Stimulated activated effector memory CD8-positive, alpha-beta T cell treated with anti-CD3 and anti-CD28 coated beads, Interleukin-12 subunit alpha, Interleukin-12 subunit beta, amount 100 ng/mL, for 72 hours (primary cell): Measurements from ENCODE around the gene PCED1B.

Source experiments
- ATAC-seq: fragments of 150-1000 bp; cut with Tn5 transposase; 2 replicates; pipeline ENCODE4 v1.10.0; 2021
- DNase-seq, 2 donors: peaks; one replicate each; pipeline ENCODE4 v3.0.0; 2021 to 2022; ENCODE audit warnings: low spot score in 2 of 2
- H3K27ac Mint-ChIP-seq: one replicate; pipeline ENCODE4 v1.8.0; 2022; ENCODE audit warnings: mild to moderate bottlenecking, mixed read lengths
- H3K36me3 Mint-ChIP-seq: one replicate; pipeline ENCODE4 v1.8.0; 2022; ENCODE audit warnings: mild to moderate bottlenecking, mixed read lengths
- H3K4me1 Mint-ChIP-seq: one replicate; pipeline ENCODE4 v1.8.0; 2022; ENCODE audit warnings: mixed read lengths
- H3K4me3 Mint-ChIP-seq: one replicate; pipeline ENCODE4 v1.8.0; 2022; ENCODE audit warnings: mild to moderate bottlenecking, mixed read lengths
- H3K9me3 Mint-ChIP-seq: one replicate; pipeline ENCODE4 v1.8.0; 2022; ENCODE audit warnings: mixed read lengths

PCED1B gene

GRCh38 chr12:47223031-47223847, 143.8 kb downstream of the PCED1B start:
- ATAC-seq (peak; percentile 33), DNase-seq (no peak)
- Mint-ChIP-seq H3K27ac (peak overlapping the region; percentile 93), H3K4me3 (peak overlapping the region; percentile 71), H3K9me3 (no peaks in the 10 kb centered on the region), H3K36me3 (peaks cover 100% of the 10 kb centered on the region), H3K4me1 (peaks cover 56% of the 10 kb centered on the region)

GRCh38 chr12:47223848-47224213, 144.4 kb downstream of the PCED1B start:
- DNase-seq, result peak in 1 of 2 donors; percentile 29
- Mint-ChIP-seq H3K36me3 (peaks cover 100% of the 10 kb centered on the region), H3K9me3 (no peaks in the 10 kb centered on the region), H3K4me3 (peak overlapping the region; percentile 71), H3K27ac (peak overlapping the region; percentile 93), H3K4me1 (peaks cover 54% of the 10 kb centered on the region)
- ATAC-seq, result no peak

DNA sequence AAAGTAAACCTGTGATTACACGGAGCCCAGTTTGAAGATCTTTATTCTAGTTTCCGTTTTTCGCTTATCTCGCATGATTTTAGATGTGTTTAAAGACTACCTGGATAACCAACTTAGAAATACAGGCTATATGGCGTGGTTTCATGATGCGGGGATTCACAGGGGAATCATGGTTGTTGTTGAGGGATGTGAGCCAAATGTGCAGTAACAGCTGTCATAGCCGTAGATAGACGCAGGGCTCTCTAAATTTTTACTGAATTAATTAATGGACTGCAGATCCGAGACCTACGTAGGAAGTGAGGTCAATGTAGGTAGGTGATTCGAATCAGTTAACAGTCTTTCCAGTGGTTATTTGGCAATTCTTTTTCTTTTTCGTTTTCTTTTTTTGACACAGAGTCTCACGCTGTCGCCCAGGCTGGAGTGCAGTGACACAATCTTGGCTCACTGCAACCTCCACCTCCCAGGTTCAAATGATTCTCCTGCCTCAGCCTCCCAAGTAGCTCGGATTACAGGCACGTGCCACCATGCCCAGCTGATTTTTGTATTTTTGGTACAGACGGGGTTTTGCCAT, 145.2 kb downstream of the PCED1B start:
- no peak for ATAC-seq
- peak overlapping the region; percentile 71 for H3K4me3 Mint-ChIP-seq

DNA sequence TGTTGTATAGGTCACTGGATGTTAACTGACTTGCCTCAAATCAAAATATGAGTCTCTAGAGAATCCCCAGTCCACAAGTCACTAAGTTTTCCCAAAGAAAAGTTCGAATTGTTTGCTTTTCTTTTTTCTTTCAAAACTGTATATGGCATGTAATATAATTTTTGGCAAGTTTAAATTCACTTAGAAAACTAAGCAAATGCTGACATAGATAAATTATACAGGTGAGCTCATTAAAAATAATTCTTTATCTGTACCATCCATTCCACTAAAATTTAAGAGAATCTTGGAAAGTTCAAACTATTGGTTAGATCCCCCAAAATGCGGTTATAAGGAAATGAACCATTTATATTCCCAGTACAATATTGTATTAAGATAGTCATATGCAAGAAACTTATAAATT, 145.9 kb downstream of the PCED1B start:
- Mint-ChIP-seq H3K4me3 (peak overlapping the region; percentile 71), H3K9me3 (no peaks in the 10 kb centered on the region), H3K4me1 (peaks cover 51% of the 10 kb centered on the region), H3K27ac (peak overlapping the region; percentile 93), H3K36me3 (peaks cover 100% of the 10 kb centered on the region)
- no peak for DNase-seq
- ATAC-seq, result no peak

More for the DNA sequence above, 145.2 kb downstream of the PCED1B start:
- no peak for DNase-seq
- peaks cover 100% of the 10 kb centered on the region for H3K36me3 Mint-ChIP-seq
- H3K4me1 Mint-ChIP-seq, result peaks cover 54% of the 10 kb centered on the region
- peak overlapping the region; percentile 93 for H3K27ac Mint-ChIP-seq
- H3K9me3 Mint-ChIP-seq, result no peaks in the 10 kb centered on the region

- no peak overlapping the region for H3K4me3 Mint-ChIP-seq
- peaks cover 51% of the 10 kb centered on the region for H3K4me1 Mint-ChIP-seq
- peaks cover 100% of the 10 kb centered on the region for H3K36me3 Mint-ChIP-seq
- DNase-seq, result no peak
- no peaks in the 10 kb centered on the region for H3K9me3 Mint-ChIP-seq
- no peak overlapping the region for H3K27ac Mint-ChIP-seq
- no peak for ATAC-seq
Observed at GRCh38 chr12:47226199-47226598, 146.8 kb downstream of the PCED1B start.

GRCh38 chr12:47228802-47229201, 149.4 kb downstream of the PCED1B start:
- DNase-seq (no peak), ATAC-seq (no peak)
- peaks cover 37% of the 10 kb centered on the region for H3K4me1 Mint-ChIP-seq
- no peak overlapping the region for H3K4me3 Mint-ChIP-seq
- peaks cover 100% of the 10 kb centered on the region for H3K36me3 Mint-ChIP-seq
- no peak overlapping the region for H3K27ac Mint-ChIP-seq
- H3K9me3 Mint-ChIP-seq, result no peaks in the 10 kb centered on the region

GRCh38 chr12:47231456-47231855, 152.0 kb downstream of the PCED1B start:
- Mint-ChIP-seq H3K9me3 (peaks cover 2% of the 10 kb centered on the region), H3K4me1 (peaks cover 32% of the 10 kb centered on the region), H3K4me3 (no peak overlapping the region), H3K36me3 (peaks cover 100% of the 10 kb centered on the region), H3K27ac (no peak overlapping the region)
- DNase-seq, result no peak
- no peak for ATAC-seq

DNA sequence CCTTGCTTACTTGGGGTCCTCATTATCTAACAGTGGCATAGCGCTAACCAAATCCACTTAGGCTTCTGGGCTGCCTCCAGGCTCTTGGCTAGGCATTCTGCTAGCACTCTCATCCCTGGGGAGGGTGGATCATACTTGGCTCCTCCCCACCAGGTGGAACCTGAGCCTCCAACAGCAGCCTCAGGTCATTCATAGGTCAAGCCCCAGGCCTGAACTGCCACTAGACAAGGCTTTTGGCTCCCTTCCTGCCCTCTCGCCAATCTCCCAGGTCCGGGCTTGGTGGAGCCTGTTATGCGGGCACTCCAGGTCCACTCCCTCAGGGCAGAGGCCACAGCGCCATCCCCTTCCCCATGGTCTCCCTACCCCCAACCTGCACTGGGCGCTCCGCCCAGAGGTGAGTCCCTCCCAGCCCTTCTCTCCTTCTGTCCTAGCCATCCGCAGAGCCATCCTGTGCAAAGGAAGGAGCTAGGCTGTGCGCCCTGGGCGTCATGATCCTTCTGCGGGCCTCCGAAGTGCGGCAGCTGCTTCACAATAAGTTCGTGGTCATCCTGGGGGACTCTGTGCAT, 155.2 kb downstream of the PCED1B start:
- no peak overlapping the region for H3K27ac Mint-ChIP-seq
- peaks cover 3% of the 10 kb centered on the region for H3K9me3 Mint-ChIP-seq
- no peak for ATAC-seq
- H3K4me3 Mint-ChIP-seq, result no peak overlapping the region
- H3K4me1 Mint-ChIP-seq, result peaks cover 50% of the 10 kb centered on the region
- peaks cover 98% of the 10 kb centered on the region for H3K36me3 Mint-ChIP-seq
- no peak for DNase-seq

DNA sequence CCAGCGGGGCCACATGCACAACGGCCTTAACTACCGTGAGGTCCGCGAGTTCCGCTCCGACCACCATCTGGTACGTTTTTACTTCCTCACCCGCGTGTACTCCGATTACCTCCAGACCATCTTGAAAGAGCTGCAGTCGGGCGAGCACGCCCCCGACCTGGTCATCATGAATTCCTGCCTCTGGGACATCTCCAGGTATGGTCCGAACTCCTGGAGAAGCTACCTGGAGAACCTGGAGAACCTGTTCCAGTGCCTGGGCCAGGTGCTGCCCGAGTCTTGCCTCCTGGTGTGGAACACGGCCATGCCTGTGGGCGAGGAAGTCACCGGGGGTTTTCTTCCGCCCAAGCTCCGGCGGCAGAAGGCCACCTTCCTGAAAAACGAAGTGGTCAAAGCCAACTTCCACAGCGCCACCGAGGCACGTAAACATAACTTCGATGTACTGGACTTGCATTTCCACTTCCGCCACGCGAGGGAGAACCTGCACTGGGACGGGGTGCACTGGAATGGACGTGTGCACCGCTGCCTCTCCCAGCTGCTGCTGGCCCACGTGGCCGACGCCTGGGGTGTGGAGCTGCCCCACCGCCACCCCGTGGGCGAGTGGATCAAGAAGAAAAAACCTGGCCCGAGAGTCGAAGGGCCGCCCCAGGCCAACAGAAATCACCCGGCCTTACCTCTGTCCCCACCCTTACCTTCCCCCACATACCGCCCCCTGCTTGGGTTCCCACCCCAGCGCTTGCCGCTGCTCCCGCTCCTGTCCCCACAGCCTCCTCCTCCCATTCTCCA, 156.0 kb downstream of the PCED1B start:
- H3K9me3 Mint-ChIP-seq, result peaks cover 3% of the 10 kb centered on the region
- no peak for ATAC-seq
- no peak for DNase-seq
- peaks cover 50% of the 10 kb centered on the region for H3K4me1 Mint-ChIP-seq
- peaks cover 93% of the 10 kb centered on the region for H3K36me3 Mint-ChIP-seq
- peak overlapping the region; percentile 85 for H3K27ac Mint-ChIP-seq
- H3K4me3 Mint-ChIP-seq, result no peak overlapping the region

GRCh38 chr12:47236109-47236714, 156.8 kb downstream of the PCED1B start:
- Mint-ChIP-seq H3K36me3 (peaks cover 86% of the 10 kb centered on the region), H3K27ac (peak overlapping the region; percentile 85), H3K4me3 (no peak overlapping the region), H3K9me3 (peaks cover 3% of the 10 kb centered on the region), H3K4me1 (peaks cover 44% of the 10 kb centered on the region)
- no peak for ATAC-seq
- no peak for DNase-seq

- H3K4me1 Mint-ChIP-seq, result peaks cover 44% of the 10 kb centered on the region
- ATAC-seq (no peak), DNase-seq (no peak)
- H3K36me3 Mint-ChIP-seq, result peaks cover 70% of the 10 kb centered on the region
- peaks cover 3% of the 10 kb centered on the region for H3K9me3 Mint-ChIP-seq
- H3K27ac Mint-ChIP-seq, result peak overlapping the region; percentile 9
- no peak overlapping the region for H3K4me3 Mint-ChIP-seq
Observed at GRCh38 chr12:47237751-47238211, 158.4 kb downstream of the PCED1B start.

DNA sequence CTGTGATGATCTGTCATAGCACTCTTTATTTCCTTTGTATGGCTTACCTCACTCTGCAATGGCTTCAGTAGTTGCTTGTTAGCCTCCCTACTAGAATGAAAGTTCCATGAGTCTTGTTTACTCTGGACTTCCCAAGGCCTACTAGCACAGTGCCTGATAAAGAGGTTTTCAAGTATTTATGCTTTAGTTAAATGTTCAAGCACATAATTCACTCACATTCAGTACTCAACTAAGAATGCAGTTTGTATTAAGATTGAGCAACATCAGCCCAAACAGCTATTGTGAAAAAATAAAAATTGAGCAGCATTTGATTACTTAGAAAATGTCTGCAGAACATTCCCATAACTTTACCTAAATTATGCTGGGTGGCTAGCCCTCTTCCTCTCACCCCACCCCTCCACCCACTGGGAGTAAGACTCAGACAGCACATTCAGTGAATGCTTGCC, 159.3 kb downstream of the PCED1B start:
- H3K4me1 Mint-ChIP-seq, result peaks cover 44% of the 10 kb centered on the region
- H3K4me3 Mint-ChIP-seq, result no peak overlapping the region
- DNase-seq, result no peak
- H3K36me3 Mint-ChIP-seq, result peaks cover 61% of the 10 kb centered on the region
- no peak for ATAC-seq
- peaks cover 3% of the 10 kb centered on the region for H3K9me3 Mint-ChIP-seq
- H3K27ac Mint-ChIP-seq, result peak overlapping the region; percentile 9

DNA sequence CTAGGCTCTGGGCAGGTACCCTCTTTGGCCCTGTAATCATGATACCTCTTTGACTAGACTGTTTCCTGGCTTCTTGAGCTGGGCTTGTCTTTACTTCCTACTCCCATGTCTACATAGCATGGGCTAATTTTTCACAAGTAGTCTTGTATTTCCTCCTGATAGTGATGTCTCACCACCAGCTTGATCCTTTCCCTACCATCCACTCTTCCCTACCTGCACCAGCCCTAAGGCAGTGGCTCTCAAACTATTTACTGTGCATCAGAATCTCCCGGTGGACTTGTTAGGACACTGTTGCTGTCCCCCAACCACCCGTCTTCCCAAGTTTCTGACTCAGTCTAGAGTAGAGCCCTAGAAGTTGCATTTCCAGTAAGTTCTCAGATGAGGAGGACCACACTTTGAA, 163.0 kb downstream of the PCED1B start:
- Mint-ChIP-seq H3K27ac (no peak overlapping the region), H3K4me1 (peaks cover 19% of the 10 kb centered on the region)

GRCh38 chr12:47244835-47245234, 165.4 kb downstream of the PCED1B start:
- H3K9me3 Mint-ChIP-seq, result no peaks in the 10 kb centered on the region
- H3K4me3 Mint-ChIP-seq, result no peak overlapping the region
- peak overlapping the region; percentile 8 for H3K27ac Mint-ChIP-seq
- DNase-seq (no peak), ATAC-seq (no peak)
- H3K4me1 Mint-ChIP-seq, result peaks cover 6% of the 10 kb centered on the region
- peaks cover 16% of the 10 kb centered on the region for H3K36me3 Mint-ChIP-seq

More for the DNA sequence above, 163.0 kb downstream of the PCED1B start:
- ATAC-seq (no peak), DNase-seq (no peak)
- H3K9me3 Mint-ChIP-seq, result no peaks in the 10 kb centered on the region
- peaks cover 23% of the 10 kb centered on the region for H3K36me3 Mint-ChIP-seq
- no peak overlapping the region for H3K4me3 Mint-ChIP-seq

DNA sequence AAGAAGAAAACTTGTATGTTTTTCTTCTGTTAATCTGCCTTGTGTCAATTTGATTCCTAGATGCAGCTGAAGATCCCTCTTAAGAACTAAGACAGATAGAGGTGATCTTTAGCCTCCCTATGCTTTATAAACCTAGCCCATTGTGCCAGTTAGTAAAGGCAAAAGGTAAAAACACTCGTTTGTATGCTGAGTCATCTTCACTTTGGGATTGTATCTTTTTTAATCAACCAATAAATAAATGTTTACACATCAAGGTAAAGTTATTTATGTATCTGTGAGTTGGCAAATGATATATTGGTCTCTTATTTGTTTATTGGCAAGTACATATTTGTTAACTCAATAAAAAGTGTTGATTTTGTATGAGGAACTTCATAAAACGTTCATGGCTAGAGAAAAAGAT, 166.2 kb downstream of the PCED1B start:
- no peak overlapping the region for H3K4me3 Mint-ChIP-seq
- peaks cover 22% of the 10 kb centered on the region for H3K36me3 Mint-ChIP-seq
- no peak for DNase-seq
- ATAC-seq, result no peak
- no peak overlapping the region for H3K27ac Mint-ChIP-seq
- H3K4me1 Mint-ChIP-seq, result peaks cover 6% of the 10 kb centered on the region
- no peaks in the 10 kb centered on the region for H3K9me3 Mint-ChIP-seq
